GM10847 (cell line): ENCODE results near the gene NUDT17.

ENCODE experiments used
- POLR2A ChIP-seq: IDR thresholded peaks from 2 replicates; pipeline ENCODE4 v1.6.1; 2011; ENCODE audit not compliant: insufficient read length; ENCODE audit errors: extremely low read depth

NUDT17 gene

DNA sequence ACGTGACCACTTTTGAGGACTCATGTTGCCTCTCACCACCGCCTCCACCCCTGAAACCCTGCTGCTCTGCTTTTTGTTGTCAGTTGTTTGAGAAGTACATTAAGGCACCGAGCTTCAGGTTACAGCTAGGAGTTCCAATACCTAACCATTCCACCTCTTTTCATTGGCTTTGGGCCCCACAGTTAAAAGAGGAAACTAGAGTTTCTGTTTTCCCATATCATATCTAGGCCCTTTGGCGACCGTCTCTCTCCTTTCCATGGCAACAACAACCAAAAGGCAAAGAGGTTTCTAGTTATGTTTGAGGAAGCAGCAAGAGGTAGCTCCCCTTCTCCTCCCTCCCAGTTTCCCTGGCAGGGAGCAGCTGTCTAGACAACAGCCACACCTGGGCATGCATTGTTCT, 34.3 kb downstream of the NUDT17 start:
- TF ChIP-seq POLR2A, result no peak

DNA sequence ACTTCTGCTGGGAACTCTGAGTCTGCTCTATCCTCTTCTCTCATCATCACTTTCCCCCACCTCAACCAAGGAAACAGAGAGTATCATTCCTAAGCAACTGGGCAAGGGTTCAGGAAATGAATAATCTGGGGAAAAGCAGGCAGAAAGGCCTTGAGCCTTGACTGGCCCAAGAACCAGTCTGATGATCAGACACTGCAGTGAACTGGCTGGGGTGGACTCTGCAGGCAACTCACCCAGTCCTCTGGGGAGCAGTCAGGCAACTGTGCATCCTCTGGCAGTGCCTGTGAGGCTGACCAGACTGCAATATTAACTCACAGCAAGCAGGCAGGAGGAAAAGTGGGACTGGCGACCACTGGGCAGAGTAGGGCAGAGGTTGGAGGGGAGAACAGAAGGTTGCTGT, 39.2 kb downstream of the NUDT17 start:
- no peak for TF ChIP-seq POLR2A

DNA sequence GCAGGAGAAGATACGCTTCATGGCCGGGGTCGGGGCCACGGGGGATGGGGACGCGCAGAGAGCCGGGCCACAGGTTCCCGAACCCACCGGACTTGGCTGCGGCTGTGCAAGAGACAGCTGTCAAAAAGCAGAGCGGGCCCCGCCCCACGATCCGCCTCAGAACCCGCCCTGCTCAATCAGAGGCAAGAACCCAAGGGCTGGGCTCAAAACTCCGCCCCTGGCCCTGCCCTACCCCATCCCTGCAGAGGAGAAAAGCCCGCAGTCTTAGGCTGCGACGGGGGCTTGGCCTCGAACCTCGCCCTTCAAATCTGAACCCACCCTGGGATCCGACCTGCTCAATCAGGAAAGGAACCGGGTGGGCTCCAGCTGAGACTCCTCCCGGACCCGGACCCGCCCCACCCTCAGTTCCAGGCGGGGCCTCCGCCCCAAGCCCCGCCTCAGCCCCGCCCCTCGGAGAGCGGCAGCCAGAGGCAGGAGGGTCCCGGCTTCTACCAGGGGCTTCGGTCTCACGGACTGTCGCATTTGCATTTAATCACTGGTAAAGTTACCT, 40.4 kb downstream of the NUDT17 start, which contains the start of gene ANKRD35:
Gene ANKRD35 (minus strand): TSS at position 129 of the 550 bp plus-strand sequence. CDS start 108 bp downstream, at position 21.
- TF ChIP-seq POLR2A, result no peak

DNA sequence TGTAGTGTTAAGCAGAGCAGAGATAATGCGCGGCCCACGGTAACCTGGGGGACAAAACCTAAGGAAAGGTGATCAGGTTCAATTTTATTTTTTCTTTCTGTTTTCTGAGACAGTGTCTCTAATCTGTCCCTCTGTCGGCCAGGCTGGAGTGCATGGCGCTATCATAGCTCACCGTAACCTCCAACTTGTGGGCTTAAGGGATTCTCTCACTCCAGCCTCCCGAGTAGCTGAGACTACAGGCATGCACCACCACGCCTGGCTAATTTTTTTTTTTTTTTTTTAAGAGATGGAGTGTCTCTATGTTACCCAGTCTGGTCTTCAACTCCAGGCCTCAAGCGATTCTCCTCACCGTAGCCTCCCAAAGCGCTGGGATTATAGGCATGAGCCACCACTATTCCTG, 41.0 kb downstream of the NUDT17 start:
- no peak for TF ChIP-seq POLR2A

DNA sequence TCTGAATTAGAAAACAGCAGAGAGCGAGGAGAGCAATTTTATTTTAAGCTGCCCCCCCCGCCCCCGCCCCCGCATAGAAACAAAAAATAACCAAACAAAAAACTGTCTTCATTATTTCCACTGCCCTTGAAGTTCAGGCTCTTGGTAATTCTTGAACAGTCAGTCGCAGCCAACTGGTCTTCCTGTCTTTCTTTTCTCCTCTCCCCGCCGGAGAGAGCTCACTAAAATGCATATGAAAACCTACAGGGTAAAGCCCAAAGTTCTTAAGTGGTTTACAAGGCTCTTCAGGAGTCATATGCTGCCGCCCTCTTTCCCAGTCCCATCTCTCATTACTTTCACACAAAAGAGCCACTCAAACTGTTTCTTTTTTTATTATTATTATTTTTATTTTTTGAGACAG, 41.4 kb downstream of the NUDT17 start:
- TF ChIP-seq POLR2A, result no peak

DNA sequence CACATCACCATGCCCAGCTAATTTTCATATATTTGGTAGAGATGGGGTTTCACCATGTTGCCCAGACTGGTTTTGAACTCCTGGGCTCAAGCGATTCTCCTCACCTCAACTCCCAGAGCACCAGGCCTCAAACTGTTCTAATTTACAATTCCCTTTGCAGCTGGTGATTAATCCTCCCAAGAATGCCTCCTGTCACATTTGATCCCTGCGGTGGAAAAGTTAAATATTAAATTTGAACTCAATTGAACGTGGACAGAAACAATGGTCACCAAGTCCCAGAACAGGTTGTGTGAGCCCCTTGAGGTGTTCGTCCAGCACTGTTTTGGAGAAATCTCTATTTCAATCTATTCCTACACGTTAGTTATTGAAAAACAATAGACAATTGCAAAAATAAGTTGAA, 42.2 kb downstream of the NUDT17 start:
- TF ChIP-seq POLR2A, result no peak

DNA sequence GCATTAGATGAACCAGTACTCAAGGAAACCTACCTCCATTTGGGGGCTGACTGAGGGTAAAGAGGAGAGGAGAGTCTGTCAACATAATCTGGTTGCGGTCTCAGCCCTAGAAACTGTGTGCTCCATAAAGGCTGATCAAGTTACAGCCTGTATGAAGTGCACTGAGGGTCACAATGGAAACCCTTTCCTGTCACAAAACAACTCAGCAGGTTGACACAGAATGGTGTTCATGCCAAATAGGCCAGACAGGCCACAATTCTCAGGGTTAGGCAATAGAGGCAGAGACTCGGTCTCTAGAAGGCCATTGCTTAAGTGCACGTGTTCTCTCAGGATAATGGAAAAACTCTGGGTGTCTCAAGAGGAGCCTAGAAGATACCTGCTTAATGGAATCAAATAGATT, 44.3 kb downstream of the NUDT17 start:
- no peak for TF ChIP-seq POLR2A

DNA sequence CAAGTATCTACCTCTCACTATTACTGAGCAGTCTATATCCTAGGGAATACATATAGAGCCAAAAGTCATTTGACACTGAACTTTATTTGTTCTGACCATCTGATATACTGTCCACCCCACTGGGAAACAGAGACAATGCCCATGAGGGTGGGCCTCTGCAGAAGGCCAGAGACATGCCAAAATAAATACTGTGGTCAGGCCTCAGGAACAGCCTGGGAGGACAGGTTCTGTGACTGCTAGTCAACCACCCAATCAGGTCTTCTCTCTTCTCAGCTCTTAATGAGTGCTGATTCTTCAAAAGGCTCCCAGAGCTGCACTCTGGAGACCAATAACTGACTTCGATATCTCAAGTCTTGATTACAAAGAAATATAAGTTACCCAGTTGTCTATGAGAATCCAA, 45.7 kb downstream of the NUDT17 start:
- TF ChIP-seq POLR2A, result no peak

DNA sequence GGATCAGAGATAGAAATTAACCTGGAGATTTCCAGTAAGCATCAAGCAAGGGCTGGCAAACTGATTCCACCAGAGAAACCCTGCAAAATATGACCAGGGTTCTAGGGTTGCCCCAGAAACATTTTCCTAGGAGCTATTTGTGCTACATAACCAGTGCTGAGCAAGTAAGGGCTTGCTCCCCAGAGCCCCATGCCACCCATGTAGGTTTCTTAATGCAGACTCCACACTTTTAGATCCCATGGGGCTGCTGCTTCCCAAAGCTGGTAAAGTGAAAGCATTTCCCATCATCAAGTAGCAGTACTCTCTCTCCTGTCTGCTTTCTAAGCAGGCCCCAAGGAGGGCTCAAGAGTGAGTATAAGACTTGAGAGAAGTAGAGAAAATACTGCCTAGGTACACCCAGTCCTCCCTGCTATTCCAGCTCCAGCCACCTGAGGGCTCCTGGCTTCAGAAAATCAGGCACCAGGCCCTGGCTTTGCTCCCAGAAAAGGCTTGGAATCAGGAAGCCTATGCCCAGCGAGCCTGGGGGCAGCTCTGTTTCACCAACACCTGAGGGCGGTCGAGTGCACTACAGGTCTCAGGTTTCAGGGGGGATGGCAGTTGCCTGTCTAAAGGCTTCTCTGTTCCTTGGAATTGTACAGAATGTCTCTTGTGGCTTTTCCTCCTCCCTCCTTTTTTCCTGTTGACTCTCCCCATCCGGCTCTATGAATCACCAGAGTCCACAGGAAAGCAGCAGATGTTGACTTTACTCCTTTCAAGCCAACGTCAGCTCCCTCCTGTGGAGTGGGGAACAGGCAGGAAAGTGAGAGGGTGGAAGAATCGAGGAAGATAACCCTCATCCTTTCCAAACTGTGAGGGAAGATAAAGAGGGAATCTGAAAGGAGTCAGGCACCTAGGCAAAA, 46.4 kb downstream of the NUDT17 start:
- no peak for TF ChIP-seq POLR2A

DNA sequence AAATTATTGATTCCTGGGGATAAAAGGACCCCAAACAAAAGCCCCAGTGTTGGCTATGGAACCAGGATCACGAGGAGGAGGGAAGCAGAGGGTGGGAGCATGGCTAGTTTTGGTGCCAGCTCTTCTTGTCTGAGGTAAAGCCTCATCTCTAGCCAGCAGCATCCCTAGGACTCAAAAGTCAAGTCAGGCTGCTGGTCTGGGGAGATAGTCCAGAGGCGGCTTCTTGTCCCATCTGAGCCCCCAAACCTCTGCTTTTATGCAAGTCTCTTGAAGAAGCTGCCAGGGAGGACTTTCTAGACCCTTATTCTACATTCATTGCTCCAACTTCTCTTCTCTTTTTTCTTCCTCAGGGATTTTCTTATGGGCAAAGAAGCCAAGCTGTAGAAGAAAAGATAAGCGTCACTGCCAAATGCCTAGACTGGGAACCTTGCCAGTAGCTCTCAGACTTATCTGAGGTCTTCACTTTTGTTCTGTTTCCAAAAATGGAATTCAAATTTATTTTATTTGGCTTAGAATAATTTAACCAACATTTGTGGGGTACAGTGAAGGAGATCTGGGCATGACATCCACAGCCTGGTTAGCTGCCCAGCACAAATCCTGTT, 47.2 kb downstream of the NUDT17 start:
- no peak for TF ChIP-seq POLR2A

DNA sequence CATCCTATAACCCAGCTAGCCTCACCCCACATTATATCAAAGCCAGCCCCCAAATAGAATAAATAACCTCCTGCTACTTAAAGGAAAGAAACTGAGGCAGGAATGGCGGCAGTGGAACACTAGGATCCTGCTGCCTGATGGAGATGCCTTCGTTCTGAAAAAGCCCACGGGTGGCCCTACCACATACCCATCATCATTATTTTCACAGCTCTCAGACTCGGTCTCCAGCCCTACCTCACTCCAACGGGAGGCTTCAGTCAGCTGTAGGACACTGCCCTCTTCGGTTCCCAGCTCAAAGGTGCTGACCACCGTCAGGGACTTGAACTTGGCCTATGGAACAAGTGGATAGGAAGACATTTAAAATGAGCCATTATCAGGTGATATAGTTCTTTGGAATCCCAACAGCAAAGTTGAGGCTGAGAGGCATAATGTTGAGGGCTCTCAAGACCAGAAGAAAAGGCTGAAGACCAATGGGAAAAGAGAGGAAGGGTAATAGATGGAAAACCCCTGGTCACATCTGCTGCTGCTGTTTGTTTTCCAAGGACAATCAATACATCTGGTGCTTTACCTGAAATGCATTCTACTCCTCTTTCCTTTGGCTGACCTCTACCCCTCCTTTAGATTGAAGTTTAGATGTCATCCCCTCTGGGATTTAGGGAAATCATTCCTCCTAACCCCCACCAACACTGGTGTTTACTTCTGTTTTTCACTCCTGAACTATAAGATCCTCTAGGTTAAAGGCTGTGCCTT, 48.1 kb downstream of the NUDT17 start:
- TF ChIP-seq POLR2A, result no peak

DNA sequence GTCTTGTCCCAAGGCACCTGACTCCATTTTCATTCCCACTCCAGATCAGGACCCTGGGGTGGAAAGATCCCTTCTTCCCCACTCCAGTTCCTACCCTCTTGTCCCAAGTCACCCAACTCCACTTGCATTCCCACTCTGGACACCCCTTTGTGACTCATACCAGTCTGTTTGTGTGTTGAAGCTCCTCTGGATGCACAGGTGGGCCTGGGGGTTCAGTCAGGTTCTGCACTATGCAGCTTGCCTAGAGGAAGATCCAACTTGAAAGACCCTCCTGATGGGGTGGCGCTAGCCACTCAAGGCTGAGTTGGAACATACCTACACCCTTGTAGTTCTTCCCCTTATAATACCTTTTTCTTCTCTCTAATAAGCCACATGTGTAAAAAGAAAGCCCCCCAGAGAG, 50.0 kb downstream of the NUDT17 start:
- no peak for TF ChIP-seq POLR2A

DNA sequence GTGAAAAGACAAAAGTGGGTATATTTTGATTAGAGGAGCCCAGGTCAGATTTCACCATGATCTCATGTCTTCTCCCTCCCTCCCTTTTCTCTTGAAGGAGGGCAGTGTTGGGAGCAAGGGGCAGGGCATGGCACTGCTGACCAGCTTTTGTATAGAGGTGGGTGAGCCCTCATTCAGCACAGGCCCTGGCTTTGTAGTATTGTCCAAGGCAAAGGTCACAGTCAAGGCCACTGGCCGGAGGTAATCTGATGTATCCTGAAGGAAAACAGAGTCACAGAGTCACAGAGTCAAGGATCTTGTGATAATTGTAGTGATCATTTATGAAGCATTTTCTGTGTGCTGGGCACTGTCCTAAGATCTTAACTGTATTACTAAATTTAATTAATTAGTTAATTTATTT, 52.5 kb downstream of the NUDT17 start:
- no peak for TF ChIP-seq POLR2A
